ENCODE results near the gene TBC1D23.
"Not testable (repeated sequence)": the region's sequence is repeated elsewhere in the genome, so short reads cannot be mapped to it uniquely, and the experiment has no call there.

TBC1D23 gene

GRCh38 chr3:100340527-100340926, 79.7 kb downstream of the TBC1D23 start:
- DNase-seq (ENCODE audit: low read depth in 3 of 3, low spot score in 1 of 3), result no peak

- no peak for DNase-seq (ENCODE audit: low read depth in 3 of 3, low spot score in 1 of 3)
Measured at GRCh38 chr3:100348727-100349126, 87.9 kb downstream of the TBC1D23 start.

GRCh38 chr3:100351770-100352169, 91.0 kb downstream of the TBC1D23 start:
- not testable (repeated sequence) for DNase-seq (ENCODE audit: low read depth in 3 of 3, low spot score in 1 of 3)

- DNase-seq (ENCODE audit: low read depth in 3 of 3, low spot score in 1 of 3), result no peak
Measured at GRCh38 chr3:100352296-100353231, 91.8 kb downstream of the TBC1D23 start.

GRCh38 chr3:100354850-100355249, 94.1 kb downstream of the TBC1D23 start:
- DNase-seq (ENCODE audit: low read depth in 3 of 3, low spot score in 1 of 3), result no peak

GRCh38 chr3:100358413-100358812, 97.6 kb downstream of the TBC1D23 start:
- no peak for DNase-seq (ENCODE audit: low read depth in 3 of 3, low spot score in 1 of 3)

GRCh38 chr3:100359035-100359434, 98.2 kb downstream of the TBC1D23 start:
- no peak for DNase-seq (ENCODE audit: low read depth in 3 of 3, low spot score in 1 of 3)

- no peak for DNase-seq (ENCODE audit: low read depth in 3 of 3, low spot score in 1 of 3)
Measured at GRCh38 chr3:100360757-100361496, 100.1 kb downstream of the TBC1D23 start.

GRCh38 chr3:100361897-100362296, 101.1 kb downstream of the TBC1D23 start:
- DNase-seq (ENCODE audit: low read depth in 3 of 3, low spot score in 1 of 3), result no peak

GRCh38 chr3:100364421-100364820, 103.6 kb downstream of the TBC1D23 start:
- no peak for DNase-seq (ENCODE audit: low read depth in 3 of 3, low spot score in 1 of 3)

- no peak for DNase-seq (ENCODE audit: low read depth in 3 of 3, low spot score in 1 of 3)
Measured at GRCh38 chr3:100366424-100366823, 105.6 kb downstream of the TBC1D23 start.

GRCh38 chr3:100368441-100368840, 107.6 kb downstream of the TBC1D23 start:
- DNase-seq (ENCODE audit: low read depth in 3 of 3, low spot score in 1 of 3), result no peak

- DNase-seq (ENCODE audit: low read depth in 3 of 3, low spot score in 1 of 3), result no peak
Measured at GRCh38 chr3:100370756-100371155, 110.0 kb downstream of the TBC1D23 start.

- no peak for DNase-seq (ENCODE audit: low read depth in 3 of 3, low spot score in 1 of 3)
Measured at GRCh38 chr3:100374521-100374920, 113.7 kb downstream of the TBC1D23 start.
